PC-3 (cell line): ENCODE measurements around the gene CCKAR.

Experiments used
- CTCF ChIP-seq: fragments of 300-600 bp; sonication (generic); conservative IDR thresholded peaks from 2 replicates; pipeline ENCODE4 v1.5.1; 2017; ENCODE audit warnings: antibody characterized with exemption, low read depth, mild to moderate bottlenecking, low read length
- EZH2 ChIP-seq: fragments of 300-600 bp; sonication (generic); IDR thresholded peaks from one replicate; pipeline ENCODE4 v1.6.1; 2017; ENCODE audit warnings: antibody characterized with exemption, mild to moderate bottlenecking, low read length; ENCODE audit not compliant: unreplicated experiment
- EZH2phosphoT487 ChIP-seq: fragments of 300-600 bp; sonication (generic); IDR thresholded peaks from 2 replicates; pipeline ENCODE4 v1.6.1; 2018; ENCODE audit warnings: mild to moderate bottlenecking, antibody characterized with exemption, low read length, borderline replicate concordance

- TF ChIP-seq EZH2 (no peak), CTCF (no peak), EZH2phosphoT487 (no peak)
Observed at GRCh38 chr4:26462874-26463273, 27.4 kb downstream of the CCKAR start.
